Panc1 (cell line): Measurements from ENCODE around the gene SAP30. TPM values are rescaled to one million over a fixed set of nuclear protein-coding genes. Genes with fewer than 3 reads are reported as not detected.
A peak's percentile ranks its signal among the peaks of the same experiment; 100 is the strongest.

Source experiments
- ATAC-seq: fragments of 200-7000 bp; cut with Tn5 transposase; 2 replicates; pipeline ENCODE4 v1.9.1; 2020; ENCODE audit warnings: mild to moderate bottlenecking, moderate library complexity
- Bru-seq: library from RNA; stranded (reverse); fragments of 400-500 nt; gene quantifications from one replicate; lab custom pipeline; 2021; lab: Mats Ljungman, UMichigan
- BruChase-seq, 2 experiments: library from RNA; stranded (reverse); fragments of 400-500 nt; gene quantifications; one replicate each; lab custom pipeline; 2021; lab: Mats Ljungman, UMichigan
- BruUV-seq: library from RNA; stranded (reverse); fragments of 400-500 nt; replicated peaks from 2 replicates; lab custom pipeline; 2021; lab: Mats Ljungman, UMichigan
- CTCF ChIA-PET: fragments of 300-600 bp; sonication (Branson Sonifier 250); formaldehyde crosslinking; loops from one replicate; lab custom pipeline; 2022; ENCODE audit warnings: antibody characterized with exemption; lab: Charles Lee
- POLR2A ChIA-PET: fragments of 300-600 bp; sonication (Branson Sonifier 250); formaldehyde crosslinking; loops from one replicate; lab custom pipeline; 2022; ENCODE audit warnings: antibody characterized with exemption; lab: Charles Lee
- DNase-seq: peaks from one replicate; pipeline ENCODE4 v3.0.0-alpha.2; 2010; ENCODE audit warnings: low read depth, low spot score
- H3K27ac ChIP-seq: 2 replicates; pipeline ENCODE4 v1.5.1; 2011; ENCODE audit warnings: mild to moderate bottlenecking, low read length, inconsistent platforms
- H3K27me3 ChIP-seq: fragments of 200-500 bp; sonication (Bioruptor generic); 2 replicates; pipeline ENCODE4 v1.6.0; 2014; ENCODE audit warnings: low read length, inconsistent platforms; ENCODE audit not compliant: control insufficient read depth, insufficient read depth
- H3K36me3 ChIP-seq: fragments of 200-500 bp; sonication (Bioruptor generic); 2 replicates; pipeline ENCODE4 v1.5.1; 2014; ENCODE audit warnings: inconsistent platforms, mild to moderate bottlenecking, low read length, moderate library complexity; ENCODE audit not compliant: control insufficient read depth, insufficient read depth
- H3K4me1 ChIP-seq: 2 replicates; pipeline ENCODE4 v1.5.1; 2011; ENCODE audit warnings: inconsistent platforms, mild to moderate bottlenecking, low read length, moderate library complexity; ENCODE audit not compliant: control insufficient read depth, insufficient read depth
- H3K4me3 ChIP-seq, 2 experiments: 2 replicates each; pipeline ENCODE4 v1.5.1; 2011 to 2012; ENCODE audit warnings: low read depth in 2 of 2, low read length in 2 of 2, mild to moderate bottlenecking in 2 of 2, inconsistent platforms in 1 of 2, moderate library complexity in 1 of 2
- H3K9me3 ChIP-seq: fragments of 200-500 bp; sonication (Bioruptor generic); 2 replicates; pipeline ENCODE4 v1.5.1; 2014; ENCODE audit warnings: low read depth, mild to moderate bottlenecking, inconsistent platforms, low read length, moderate library complexity; ENCODE audit not compliant: control insufficient read depth, insufficient read depth
- POLR2AphosphoS5 ChIP-seq: IDR thresholded peaks from 2 replicates; pipeline ENCODE4 v1.6.1; 2012; ENCODE audit warnings: mild to moderate bottlenecking, low read depth, low read length, moderate library complexity
- SIN3A ChIP-seq: IDR thresholded peaks from 2 replicates; pipeline ENCODE4 v1.6.1; 2012; ENCODE audit warnings: low read depth, mild to moderate bottlenecking, low read length, moderate library complexity, borderline replicate concordance; ENCODE audit not compliant: insufficient read depth
- TCF7L2 ChIP-seq: IDR thresholded peaks from 2 replicates; pipeline ENCODE4 v1.6.1; 2011; ENCODE audit warnings: mild to moderate bottlenecking, low read depth, low read length, inconsistent platforms
- in situ Hi-C: cut with HindIII; loops from 2 replicates; pipeline ENCODE4 v1.10.0; 2016; ENCODE audit warnings: low sequenced_read_pairs, low pct_unique_long_range_greater_than_20kb
- intact Hi-C: fragments of 100-400 bp; cut with micrococcal nuclease; formaldehyde crosslinking; loops from one replicate; pipeline ENCODE4 v1.10.0; 2022; ENCODE audit not compliant: unreplicated experiment
- long read RNA-seq: library from polyadenylated mRNA; unstranded; transcript quantifications from one replicate; pipeline ENCODE4 v2.0.0, GENCODE V29; 2021; ENCODE audit not compliant: unreplicated experiment
- polyA plus RNA-seq: library from polyadenylated mRNA; unstranded; fragments of >200 nt; gene quantifications from one replicate; pipeline ENCODE4 v1.2.1, GENCODE V29; 2012; ENCODE audit warnings: missing spikeins; ENCODE audit not compliant: insufficient read length
- total RNA-seq: library from RNA; stranded (reverse); gene quantifications from one replicate; pipeline ENCODE4 v1.2.1, GENCODE V29; 2021; ENCODE audit not compliant: unreplicated experiment
- TF ChIP-seq, protein P1 (sequence below): fragments of 450-650 bp; IDR thresholded peaks from 2 replicates; pipeline ENCODE4 v1.5.1; 2017; ENCODE audit warnings: mild to moderate bottlenecking
- TF ChIP-seq, protein P2 (sequence below), 2 experiments: IDR thresholded peaks; 2 replicates each; pipeline ENCODE4 v1.6.1; 2011 to 2012; ENCODE audit warnings: low read depth in 2 of 2, control low read depth in 1 of 2, low read length in 1 of 2, mild to moderate bottlenecking in 1 of 2, moderate library complexity in 1 of 2; ENCODE audit not compliant: insufficient read depth in 1 of 2

Gene SAP30
- total RNA-seq = 23.4 TPM
- polyA plus RNA-seq = 18.4 TPM
- Bru-seq, nascent RNA = percentile 70 among the genes with signal in this experiment
- BruChase-seq, experiment 1, labeled RNA remaining after a 2-hour chase = percentile 73 among the genes with signal in this experiment
- percentile 69 among the genes with signal in this experiment for BruChase-seq, experiment 2, labeled RNA remaining after a 6-hour chase
- long read RNA-seq, transcript SAP30-201 (4 exons, 1,108 nt) = major isoform, 50 of 96 reads
- long read RNA-seq, partial matches to known transcripts = 41 of 96 reads
- long read RNA-seq, other reads (novel, unspliced or antisense) = 5 of 96 reads

GRCh38 chr4:173370477-173371291 is at the start of gene SAP30:
SAP30 (plus strand) TSS chr4:173370954; CDS start chr4:173371183, 229 bp downstream.
- Histone ChIP-seq H3K27me3 (no peaks in the 10 kb centered on the region), H3K36me3 (peaks cover 8% of the 10 kb centered on the region), H3K4me3 (peak within 1 kb of the TSS; percentile 77 to 99), H3K4me1 (no peaks in the 10 kb centered on the region), H3K9me3 (no peaks in the 10 kb centered on the region), H3K27ac (peak within 1 kb of the TSS; percentile 93)
- DNase-seq (peak; percentile 80), ATAC-seq (peak; percentile 92)
- TF ChIP-seq, protein P1, sequence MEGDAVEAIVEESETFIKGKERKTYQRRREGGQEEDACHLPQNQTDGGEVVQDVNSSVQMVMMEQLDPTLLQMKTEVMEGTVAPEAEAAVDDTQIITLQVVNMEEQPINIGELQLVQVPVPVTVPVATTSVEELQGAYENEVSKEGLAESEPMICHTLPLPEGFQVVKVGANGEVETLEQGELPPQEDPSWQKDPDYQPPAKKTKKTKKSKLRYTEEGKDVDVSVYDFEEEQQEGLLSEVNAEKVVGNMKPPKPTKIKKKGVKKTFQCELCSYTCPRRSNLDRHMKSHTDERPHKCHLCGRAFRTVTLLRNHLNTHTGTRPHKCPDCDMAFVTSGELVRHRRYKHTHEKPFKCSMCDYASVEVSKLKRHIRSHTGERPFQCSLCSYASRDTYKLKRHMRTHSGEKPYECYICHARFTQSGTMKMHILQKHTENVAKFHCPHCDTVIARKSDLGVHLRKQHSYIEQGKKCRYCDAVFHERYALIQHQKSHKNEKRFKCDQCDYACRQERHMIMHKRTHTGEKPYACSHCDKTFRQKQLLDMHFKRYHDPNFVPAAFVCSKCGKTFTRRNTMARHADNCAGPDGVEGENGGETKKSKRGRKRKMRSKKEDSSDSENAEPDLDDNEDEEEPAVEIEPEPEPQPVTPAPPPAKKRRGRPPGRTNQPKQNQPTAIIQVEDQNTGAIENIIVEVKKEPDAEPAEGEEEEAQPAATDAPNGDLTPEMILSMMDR = no peak
- TF ChIP-seq, protein P2, sequence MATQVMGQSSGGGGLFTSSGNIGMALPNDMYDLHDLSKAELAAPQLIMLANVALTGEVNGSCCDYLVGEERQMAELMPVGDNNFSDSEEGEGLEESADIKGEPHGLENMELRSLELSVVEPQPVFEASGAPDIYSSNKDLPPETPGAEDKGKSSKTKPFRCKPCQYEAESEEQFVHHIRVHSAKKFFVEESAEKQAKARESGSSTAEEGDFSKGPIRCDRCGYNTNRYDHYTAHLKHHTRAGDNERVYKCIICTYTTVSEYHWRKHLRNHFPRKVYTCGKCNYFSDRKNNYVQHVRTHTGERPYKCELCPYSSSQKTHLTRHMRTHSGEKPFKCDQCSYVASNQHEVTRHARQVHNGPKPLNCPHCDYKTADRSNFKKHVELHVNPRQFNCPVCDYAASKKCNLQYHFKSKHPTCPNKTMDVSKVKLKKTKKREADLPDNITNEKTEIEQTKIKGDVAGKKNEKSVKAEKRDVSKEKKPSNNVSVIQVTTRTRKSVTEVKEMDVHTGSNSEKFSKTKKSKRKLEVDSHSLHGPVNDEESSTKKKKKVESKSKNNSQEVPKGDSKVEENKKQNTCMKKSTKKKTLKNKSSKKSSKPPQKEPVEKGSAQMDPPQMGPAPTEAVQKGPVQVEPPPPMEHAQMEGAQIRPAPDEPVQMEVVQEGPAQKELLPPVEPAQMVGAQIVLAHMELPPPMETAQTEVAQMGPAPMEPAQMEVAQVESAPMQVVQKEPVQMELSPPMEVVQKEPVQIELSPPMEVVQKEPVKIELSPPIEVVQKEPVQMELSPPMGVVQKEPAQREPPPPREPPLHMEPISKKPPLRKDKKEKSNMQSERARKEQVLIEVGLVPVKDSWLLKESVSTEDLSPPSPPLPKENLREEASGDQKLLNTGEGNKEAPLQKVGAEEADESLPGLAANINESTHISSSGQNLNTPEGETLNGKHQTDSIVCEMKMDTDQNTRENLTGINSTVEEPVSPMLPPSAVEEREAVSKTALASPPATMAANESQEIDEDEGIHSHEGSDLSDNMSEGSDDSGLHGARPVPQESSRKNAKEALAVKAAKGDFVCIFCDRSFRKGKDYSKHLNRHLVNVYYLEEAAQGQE (IDR thresholded peaks at IDR 0.05; ENCODE audit: insufficient read depth in 1 of 2, low read depth in 2 of 2, low read length in 1 of 2) = peak; percentile 68 to 74; a peak in 3 of 4 replicates
- peak; percentile 85 for TF ChIP-seq SIN3A
- TF ChIP-seq TCF7L2 = no peak
- TF ChIP-seq POLR2AphosphoS5 = peak; percentile 42; the same call in 1 of the 2 replicates
- intact Hi-C loops (loop anchor here (5.0 kb wide), 1 partner anchor 47 kb away; no protein-coding TSS in a partner anchor), in situ Hi-C loops (no loop called here)
- ChIA-PET POLR2A (interaction anchor here (0.6 to 3.1 kb wide), 6 partner anchors 10 to 791 kb away, joined by 3 to 19 read pairs (median 4); partner anchors contain the start of gene HMGB2), CTCF (interaction anchor here (0.6 to 1.2 kb wide), 4 partner anchors 24 to 906 kb away, joined by 3 to 8 read pairs (median 4); no protein-coding TSS in a partner anchor)
- BruUV-seq = no TSS peak

DNA sequence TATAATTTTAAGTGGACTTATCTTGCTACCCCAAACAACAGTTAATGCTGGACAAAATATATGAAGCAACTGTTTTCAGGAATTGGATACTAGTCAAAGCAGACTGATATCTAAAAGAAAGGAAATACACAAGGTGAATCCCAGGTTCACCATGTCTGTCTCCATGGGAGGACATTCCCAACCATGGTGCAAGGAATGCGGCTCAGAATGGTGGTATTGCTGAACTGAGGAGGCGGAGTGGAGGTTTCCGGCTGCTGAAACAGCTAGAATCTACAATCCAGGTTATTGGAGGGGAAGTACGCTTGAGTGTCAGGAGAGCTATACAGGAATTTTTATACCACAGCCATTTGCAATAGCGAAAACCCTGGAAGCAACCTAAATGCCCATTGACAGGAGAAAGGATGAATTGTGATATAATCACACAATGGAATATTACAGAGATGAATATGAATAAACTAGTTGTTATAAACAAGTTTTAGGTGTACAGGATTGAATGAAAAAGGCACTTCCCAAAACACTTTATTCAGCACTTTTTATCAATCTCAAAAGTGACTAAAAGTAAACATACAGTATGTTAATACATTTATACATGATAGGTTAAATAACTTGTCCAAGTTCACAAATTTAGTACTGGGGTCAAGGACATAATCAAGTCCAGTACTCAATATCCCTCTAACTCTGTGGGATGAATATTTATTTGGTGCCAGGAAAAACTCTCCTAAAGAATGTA is 45.6 kb upstream of the SAP30 start:
- no peak for ATAC-seq
- in situ Hi-C loops = no loop called here
- no peak overlapping the region for H3K27ac ChIP-seq
- DNase-seq = no peak
- POLR2A ChIA-PET = no interaction called here
- H3K27me3 ChIP-seq = no peaks in the 10 kb centered on the region
- TF ChIP-seq, protein P1 = no peak
- TF ChIP-seq POLR2AphosphoS5 (no peak), SIN3A (no peak), TCF7L2 (no peak)
- TF ChIP-seq, protein P2 (IDR thresholded peaks at IDR 0.05; ENCODE audit: insufficient read depth in 1 of 2, low read depth in 2 of 2, low read length in 1 of 2) = no peak
- no TSS peak for BruUV-seq
- CTCF ChIA-PET = no interaction called here
- peaks cover 31% of the 10 kb centered on the region for H3K36me3 ChIP-seq
- H3K4me3 ChIP-seq = no peak overlapping the region
- intact Hi-C loops = loop anchor here (5.0 kb wide), 1 partner anchor 92 kb away; no protein-coding TSS in a partner anchor
- peaks cover 5% of the 10 kb centered on the region; the same call in 1 of the 2 replicates for H3K4me1 ChIP-seq
- H3K9me3 ChIP-seq = no peaks in the 10 kb centered on the region
